Endodermal cell (in vitro differentiated cells): ENCODE data around the gene SMG6. TPM values are rescaled to one million over a fixed set of nuclear protein-coding genes. Genes with fewer than 3 reads are reported as not detected.
"Not testable (repeated sequence)": the region's sequence is repeated elsewhere in the genome, so short reads cannot be mapped to it uniquely, and the experiment has no call there.

Source experiments
- DNase-seq: peaks from one replicate; pipeline ENCODE4 v3.0.0-alpha.2; 2017
- H3K27ac ChIP-seq: 2 replicates; pipeline ENCODE4 v1.5.1; 2013; ENCODE audit warnings: mild to moderate bottlenecking, low read depth, low read length, moderate library complexity
- H3K27me3 ChIP-seq: 2 replicates; pipeline ENCODE4 v1.6.1; 2013; ENCODE audit warnings: mild to moderate bottlenecking, low read length, moderate library complexity; ENCODE audit not compliant: insufficient read depth, control insufficient read depth, poor library complexity, severe bottlenecking
- H3K36me3 ChIP-seq: 2 replicates; pipeline ENCODE4 v1.7.0; 2013; ENCODE audit warnings: mild to moderate bottlenecking, low read length, moderate library complexity; ENCODE audit not compliant: control insufficient read depth, insufficient read depth
- H3K4me1 ChIP-seq: one replicate; pipeline ENCODE4 v1.7.0; 2013; ENCODE audit warnings: low read length; ENCODE audit not compliant: control insufficient read depth, insufficient read depth
- H3K4me3 ChIP-seq: 2 replicates; pipeline ENCODE4 v1.5.1; 2013; ENCODE audit warnings: mild to moderate bottlenecking, low read length, moderate library complexity
- H3K9ac ChIP-seq: 2 replicates; pipeline ENCODE4 v1.6.1; 2013; ENCODE audit warnings: mild to moderate bottlenecking, low read length, moderate library complexity; ENCODE audit not compliant: poor library complexity, severe bottlenecking; ENCODE audit errors: extremely low read depth
- H3K9me3 ChIP-seq: 2 replicates; pipeline ENCODE4 v1.6.1; 2013; ENCODE audit warnings: mild to moderate bottlenecking, low read length, moderate library complexity; ENCODE audit not compliant: control insufficient read depth
- H3K27ac Mint-ChIP-seq: 2 replicates; pipeline ENCODE4 v1.8.0; 2020; ENCODE audit warnings: mixed read lengths
- H3K27me3 Mint-ChIP-seq: 2 replicates; pipeline ENCODE4 v1.8.0; 2021; ENCODE audit warnings: mild to moderate bottlenecking, mixed read lengths; ENCODE audit not compliant: insufficient read depth
- H3K36me3 Mint-ChIP-seq: 2 replicates; pipeline ENCODE4 v1.8.0; 2020; ENCODE audit warnings: low read depth, mixed read lengths
- H3K4me1 Mint-ChIP-seq: 2 replicates; pipeline ENCODE4 v1.8.0; 2020; ENCODE audit warnings: mixed read lengths
- H3K4me3 Mint-ChIP-seq: 2 replicates; pipeline ENCODE4 v1.8.0; 2020; ENCODE audit warnings: mild to moderate bottlenecking, moderate library complexity, mixed read lengths
- H3K9me3 Mint-ChIP-seq: 2 replicates; pipeline ENCODE4 v1.8.0; 2020; ENCODE audit warnings: mild to moderate bottlenecking, mixed read lengths
- WGBS, 2 experiments: methylation state at CpG; one replicate each; pipeline versions ENCODE4 v1.1.5 to v1.1.7; 2013; ENCODE audit warnings: missing lambda C conversion rate in 2 of 2, mixed read lengths in 1 of 2; ENCODE audit not compliant: insufficient coverage in 1 of 2, insufficient read length in 1 of 2; 5-methylcytosine and 5-hydroxymethylcytosine counted together
- total RNA-seq, 2 donors: library from RNA; stranded (reverse); fragmentation: NEBNext Ultra II Directional in 1 of 2; extraction: Animal tissue kit (Norgen Biotek cat#: 25700) in 1 of 2; gene quantifications; 2 replicates in 1 of 2; 3 replicates in 1 of 2; pipeline ENCODE4 v1.2.1, GENCODE V29; 2021
- TF ChIP-seq, protein P1 (sequence below): fragments of 200-600 bp; sonication (generic); conservative IDR thresholded peaks from 2 replicates; pipeline ENCODE4 v1.5.0; 2021; ENCODE audit warnings: antibody characterized with exemption, mild to moderate bottlenecking

SMG6 gene
- total RNA-seq, 2 donors from 2014 or later: 44.3 to 56.7 TPM

DNA sequence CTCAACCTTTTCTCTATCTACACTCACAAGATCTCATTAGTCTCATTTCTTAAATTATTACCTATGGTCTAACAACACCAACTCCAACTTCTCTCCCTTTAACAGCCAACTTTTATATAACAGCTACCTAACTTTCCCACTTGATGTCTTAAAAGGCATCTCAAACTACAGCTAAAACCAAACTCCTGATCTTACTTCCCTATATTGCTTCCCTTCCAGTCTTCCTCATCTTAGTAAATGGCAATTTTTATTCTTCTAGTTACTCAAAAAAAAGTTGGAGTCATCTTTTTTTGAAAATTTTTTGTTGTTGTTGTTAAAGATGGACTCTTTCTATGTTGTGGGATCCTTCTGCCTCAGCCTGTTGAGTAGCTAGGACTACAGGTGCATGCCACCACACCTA is 15.5 kb upstream of the SMG6 start:
- H3K27me3 Mint-ChIP-seq: no peaks in the 10 kb centered on the region
- TF ChIP-seq, protein P1, sequence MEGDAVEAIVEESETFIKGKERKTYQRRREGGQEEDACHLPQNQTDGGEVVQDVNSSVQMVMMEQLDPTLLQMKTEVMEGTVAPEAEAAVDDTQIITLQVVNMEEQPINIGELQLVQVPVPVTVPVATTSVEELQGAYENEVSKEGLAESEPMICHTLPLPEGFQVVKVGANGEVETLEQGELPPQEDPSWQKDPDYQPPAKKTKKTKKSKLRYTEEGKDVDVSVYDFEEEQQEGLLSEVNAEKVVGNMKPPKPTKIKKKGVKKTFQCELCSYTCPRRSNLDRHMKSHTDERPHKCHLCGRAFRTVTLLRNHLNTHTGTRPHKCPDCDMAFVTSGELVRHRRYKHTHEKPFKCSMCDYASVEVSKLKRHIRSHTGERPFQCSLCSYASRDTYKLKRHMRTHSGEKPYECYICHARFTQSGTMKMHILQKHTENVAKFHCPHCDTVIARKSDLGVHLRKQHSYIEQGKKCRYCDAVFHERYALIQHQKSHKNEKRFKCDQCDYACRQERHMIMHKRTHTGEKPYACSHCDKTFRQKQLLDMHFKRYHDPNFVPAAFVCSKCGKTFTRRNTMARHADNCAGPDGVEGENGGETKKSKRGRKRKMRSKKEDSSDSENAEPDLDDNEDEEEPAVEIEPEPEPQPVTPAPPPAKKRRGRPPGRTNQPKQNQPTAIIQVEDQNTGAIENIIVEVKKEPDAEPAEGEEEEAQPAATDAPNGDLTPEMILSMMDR: no peak
- no peak for DNase-seq
- H3K4me3 Mint-ChIP-seq: no peak overlapping the region
- H3K36me3 Mint-ChIP-seq: peaks cover 34% of the 10 kb centered on the region
- Histone ChIP-seq H3K27me3 (no peaks in the 10 kb centered on the region), H3K4me1 (no peaks in the 10 kb centered on the region), H3K9ac (no peak overlapping the region), H3K36me3 (peaks cover 28% of the 10 kb centered on the region), H3K9me3 (no peaks in the 10 kb centered on the region), H3K27ac (no peak overlapping the region), H3K4me3 (no peak overlapping the region)
- H3K27ac Mint-ChIP-seq: no peak overlapping the region
- no peaks in the 10 kb centered on the region for H3K9me3 Mint-ChIP-seq
- no peaks in the 10 kb centered on the region for H3K4me1 Mint-ChIP-seq

DNA sequence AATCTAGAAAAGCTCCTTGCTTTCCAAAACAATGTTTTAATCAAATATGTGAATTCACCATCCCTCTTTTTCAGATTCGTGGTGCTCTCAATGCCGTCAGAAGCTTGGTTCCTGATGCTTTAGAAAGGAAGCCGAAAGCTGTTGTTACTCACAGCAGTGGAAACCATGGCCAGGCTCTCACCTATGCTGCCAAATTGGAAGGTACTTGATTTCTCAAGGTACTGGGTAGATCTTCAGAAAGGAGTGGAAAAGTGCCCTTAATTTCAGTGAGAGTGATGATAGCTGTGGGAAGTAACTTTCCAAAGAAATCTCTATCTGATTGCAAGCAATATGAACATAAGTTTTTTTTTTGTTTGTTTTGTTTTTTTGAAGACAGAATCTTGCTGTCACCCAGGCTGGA is 14.2 kb upstream of the SMG6 start:
- H3K9ac ChIP-seq: no peak overlapping the region
- Mint-ChIP-seq H3K9me3 (no peaks in the 10 kb centered on the region), H3K27me3 (no peaks in the 10 kb centered on the region), H3K36me3 (peaks cover 21% of the 10 kb centered on the region), H3K27ac (no peak overlapping the region), H3K4me3 (no peak overlapping the region), H3K4me1 (no peaks in the 10 kb centered on the region)
- no peak overlapping the region for H3K27ac ChIP-seq
- TF ChIP-seq, protein P1: no peak
- no peak for DNase-seq
- H3K9me3 ChIP-seq: no peaks in the 10 kb centered on the region
- H3K27me3 ChIP-seq: no peaks in the 10 kb centered on the region
- peaks cover 16% of the 10 kb centered on the region for H3K36me3 ChIP-seq
- H3K4me3 ChIP-seq: no peak overlapping the region
- no peaks in the 10 kb centered on the region for H3K4me1 ChIP-seq
- WGBS, 2 experiments: 94 to 100% methylated on average over 2 to 3 of the region's 3 CpGs

DNA sequence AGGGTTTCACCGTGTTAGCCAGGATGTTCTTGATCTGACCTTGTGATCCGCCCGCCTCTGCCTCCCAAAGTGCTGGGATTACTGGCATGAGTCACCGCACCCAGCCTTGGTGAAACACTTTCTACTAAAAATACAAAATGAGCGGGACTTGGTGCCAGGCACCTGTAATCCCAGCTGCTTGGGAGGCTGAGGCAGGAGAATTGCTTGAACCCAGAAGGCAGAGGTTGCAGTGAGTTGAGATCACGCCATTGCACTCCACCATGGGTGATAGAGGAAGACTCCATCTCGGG is 13.3 kb upstream of the SMG6 start:
- DNase-seq, H3K9me3 ChIP-seq, H3K27me3 Mint-ChIP-seq, H3K9me3 Mint-ChIP-seq, H3K27ac ChIP-seq, H3K4me1 Mint-ChIP-seq, H3K27me3 ChIP-seq, H3K4me3 Mint-ChIP-seq, H3K9ac ChIP-seq, H3K4me3 ChIP-seq, H3K4me1 ChIP-seq, H3K27ac Mint-ChIP-seq, H3K36me3 ChIP-seq: not testable (repeated sequence)
- 91 to 96% methylated on average over 5 to 7 of the region's 7 CpGs for WGBS, 2 experiments
- H3K36me3 Mint-ChIP-seq: peaks cover 13% of the 10 kb centered on the region

DNA sequence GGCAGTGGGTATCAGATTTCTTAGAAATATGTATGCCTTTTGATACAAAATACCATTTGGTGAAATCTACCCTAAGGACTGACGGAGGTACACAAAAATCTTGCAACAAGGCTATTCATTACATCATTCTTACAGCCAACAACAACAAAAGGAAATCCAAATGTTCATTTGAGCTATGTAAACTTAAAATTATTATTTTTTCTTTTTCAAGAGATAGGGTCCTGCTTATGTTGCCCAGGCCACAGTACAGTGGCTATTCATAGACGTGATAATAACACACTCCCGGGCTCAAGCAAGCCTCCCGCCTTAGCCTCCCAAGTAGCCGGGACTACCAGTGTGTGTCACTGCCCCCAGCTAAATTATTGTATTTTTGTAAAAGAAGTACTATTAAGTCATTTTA is 9.2 kb upstream of the SMG6 start:
- H3K9me3 Mint-ChIP-seq: no peaks in the 10 kb centered on the region
- Histone ChIP-seq H3K4me3 (no peak overlapping the region), H3K27me3 (no peaks in the 10 kb centered on the region), H3K9me3 (no peaks in the 10 kb centered on the region), H3K36me3 (no peaks in the 10 kb centered on the region), H3K4me1 (no peaks in the 10 kb centered on the region), H3K27ac (no peak overlapping the region), H3K9ac (no peak overlapping the region)
- no peak overlapping the region for H3K4me3 Mint-ChIP-seq
- H3K27me3 Mint-ChIP-seq: no peaks in the 10 kb centered on the region
- TF ChIP-seq, protein P1: no peak
- H3K4me1 Mint-ChIP-seq: no peaks in the 10 kb centered on the region
- no peaks in the 10 kb centered on the region for H3K36me3 Mint-ChIP-seq
- DNase-seq: no peak
- no peak overlapping the region for H3K27ac Mint-ChIP-seq
- 91 to 93% methylated on average over 5 of the region's 5 CpGs for WGBS, 2 experiments
